Psoas muscle (tissue), 8 donors: ENCODE data around the gene ZC3H8. TPM values are rescaled to one million over a fixed set of nuclear protein-coding genes. Genes with fewer than 3 reads are reported as not detected.

Experiments used
- ATAC-seq, 4 donors: fragments of 200-7000 bp; cut with Tn5 transposase; one replicate each; pipeline ENCODE4 v1.9.1; 2020; ENCODE audit warnings: moderate library complexity in 3 of 4, mild to moderate bottlenecking in 2 of 4
- DNase-seq, 2 donors: peaks; one replicate each; pipeline ENCODE4 v3.0.0-alpha.2; 2020
- H3K27ac ChIP-seq: fragments of 200-600 bp; one replicate; pipeline ENCODE4 v1.8.0; 2022
- H3K27me3 ChIP-seq, 3 donors: fragments of 200-600 bp in 1 of 3; one replicate each; pipeline versions ENCODE4 v1.6.1 to v1.8.0; 2013 to 2022; ENCODE audit warnings: low read length in 2 of 3, mild to moderate bottlenecking in 2 of 3, moderate library complexity in 1 of 3; ENCODE audit not compliant: insufficient read depth in 3 of 3
- H3K36me3 ChIP-seq, 2 donors: fragments of 200-600 bp in 1 of 2; one replicate each; pipeline versions ENCODE4 v1.6.1 to v1.8.0; 2013 to 2022; ENCODE audit warnings: low read depth in 1 of 2, mild to moderate bottlenecking in 1 of 2, moderate library complexity in 1 of 2; ENCODE audit not compliant: insufficient read depth in 1 of 2
- H3K4me1 ChIP-seq: fragments of 200-600 bp; one replicate; pipeline ENCODE4 v1.8.0; 2022
- H3K4me3 ChIP-seq: fragments of 200-600 bp; one replicate; pipeline ENCODE4 v1.8.0; 2022; ENCODE audit warnings: mild to moderate bottlenecking
- H3K9me3 ChIP-seq: fragments of 200-600 bp; one replicate; pipeline ENCODE4 v1.8.0; 2022
- CTCF ChIP-seq: fragments of 200-600 bp; IDR thresholded peaks from one replicate; pipeline ENCODE4 v1.8.0; 2022; ENCODE audit warnings: antibody characterized with exemption
- WGBS, 3 donors: extraction: QIAGEN DNeasy Blood & Tissue Kit; methylation state at CpG; one replicate each; pipeline versions ENCODE4 v1.1.6 to v1.1.7; 2013; 5-methylcytosine and 5-hydroxymethylcytosine counted together
- intact Hi-C, 2 donors: fragments of 100-400 bp; cut with DNase I; formaldehyde crosslinking; loops; one replicate each; pipeline versions ENCODE4 v1.11.0 to v1.14.2; 2022
- polyA plus RNA-seq, 3 donors: library from polyadenylated mRNA; stranded (reverse); fragments of 200-250 nt; gene quantifications; one replicate each; pipeline ENCODE4 v1.2.3, GENCODE V29; 2013
- total RNA-seq, 4 donors: library from RNA; stranded (reverse); fragmentation: NEBNext Ultra II Directional in 2 of 4; extraction: Animal tissue kit (Norgen Biotek cat#: 25700) in 2 of 4; gene quantifications; one replicate each; pipeline versions ENCODE4 v1.2.1 to v1.2.4, GENCODE V29; 2021 to 2023
- donor health status: healthy with polysubstance abuse.
- donor health status: DM: no; HTN: no; CAD: no; lungs with moderate emphysema.
- donor health status: Bipolar disorder and iron deficiency.
- donor health status: healthy.
- donor health status: DM: yes; HTN: yes; CAD: no.
- donor health status: DM: no; HTN: no; CAD: no.
- donor health status: DM: no; HTN: no; CAD: no.
- donor health status: DM: yes; HTN: yes; CAD: no.

Gene ZC3H8
- total and polyA plus RNA-seq, 7 donors, result 8.3 to 22.5 (median 15.2) TPM

GRCh38 chr2:112187805-112188596 is 66.8 kb downstream of the ZC3H8 start:
- no peak for ATAC-seq
- intact Hi-C loops, result no loop called here
- Histone ChIP-seq H3K27ac (no peak overlapping the region), H3K36me3 (no peaks in the 10 kb centered on the region), H3K9me3 (no peaks in the 10 kb centered on the region), H3K27me3 (no peaks in the 10 kb centered on the region), H3K4me1 (no peaks in the 10 kb centered on the region), H3K4me3 (no peak overlapping the region)
- TF ChIP-seq CTCF, result no peak
- WGBS, 3 donors, result 74 to 81% (median 79%) methylated on average over 9 of the region's 9 CpGs
- DNase-seq, result no peak

GRCh38 chr2:112187046-112187715 is 67.7 kb downstream of the ZC3H8 start:
- no peak for TF ChIP-seq CTCF
- H3K9me3 ChIP-seq, result no peaks in the 10 kb centered on the region
- ATAC-seq, result no peak
- DNase-seq, result no peak
- no peaks in the 10 kb centered on the region for H3K4me1 ChIP-seq
- H3K27me3 ChIP-seq, result no peaks in the 10 kb centered on the region
- no peak overlapping the region for H3K4me3 ChIP-seq
- H3K27ac ChIP-seq, result no peak overlapping the region
- 96 to 97% (median 97%) methylated on average over 31 of the region's 31 CpGs for WGBS, 3 donors
- intact Hi-C loops, result no loop called here
- no peaks in the 10 kb centered on the region for H3K36me3 ChIP-seq

- 85 to 87% (median 85%) methylated on average over 9 of the region's 9 CpGs for WGBS, 3 donors
- no peaks in the 10 kb centered on the region for H3K36me3 ChIP-seq
- ATAC-seq (no peak), DNase-seq (no peak)
- no peaks in the 10 kb centered on the region for H3K9me3 ChIP-seq
- TF ChIP-seq CTCF, result no peak
- H3K27me3 ChIP-seq, result peaks cover 0 to 15% (median 2%) of the 10 kb centered on the region in 3 donors
- intact Hi-C loops, result no loop called here
- H3K27ac ChIP-seq, result no peak overlapping the region
- no peaks in the 10 kb centered on the region for H3K4me1 ChIP-seq
- H3K4me3 ChIP-seq, result no peak overlapping the region
Measured at GRCh38 chr2:112185131-112185530, 69.7 kb downstream of the ZC3H8 start.

- Histone ChIP-seq H3K27ac (no peak overlapping the region), H3K36me3 (no peaks in the 10 kb centered on the region), H3K9me3 (no peaks in the 10 kb centered on the region), H3K27me3 (peaks cover 0 to 25% (median 2%) of the 10 kb centered on the region in 3 donors), H3K4me1 (no peaks in the 10 kb centered on the region), H3K4me3 (no peak overlapping the region)
- WGBS, 3 donors, result 93 to 96% (median 95%) methylated on average over 8 of the region's 8 CpGs
- intact Hi-C loops, result no loop called here
- ATAC-seq, result no peak
- DNase-seq, result no peak
- TF ChIP-seq CTCF, result no peak
Measured at GRCh38 chr2:112184121-112184520, 70.7 kb downstream of the ZC3H8 start.
